ENCODE measurements around the gene CD86. TPM values are rescaled to one million over a fixed set of nuclear protein-coding genes. Genes with fewer than 3 reads are reported as not detected.

Gene CD86
- total and polyA plus RNA-seq, 9 donors = 1.7 to 3.0 (median 2.6) TPM

- Histone ChIP-seq H3K27ac (ENCODE audit: low read length) (no peak overlapping the region), H3K4me3 (ENCODE audit: low read length) (no peak overlapping the region), H3K36me3 (ENCODE audit: control insufficient read depth, insufficient read depth, low read length) (no peaks in the 10 kb centered on the region), H3K27me3 (ENCODE audit: control insufficient read depth, insufficient read depth, low read length) (no peaks in the 10 kb centered on the region), H3K9me3 (replicated peaks; ENCODE audit: control insufficient read depth, low read depth, low read length) (no peaks in the 10 kb centered on the region), H3K4me1 (ENCODE audit: control insufficient read depth, insufficient read depth, low read length) (peaks cover 3% of the 10 kb centered on the region)
- no CpG with 5 or more reads among the region's 3 CpGs for WGBS (ENCODE audit: insufficient coverage)
- DNase-seq = peak; percentile 37
Measured at GRCh38 chr3:122101646-122102045, 46.5 kb downstream of the CD86 start.

- no peaks in the 10 kb centered on the region for H3K36me3 ChIP-seq (ENCODE audit: control insufficient read depth, insufficient read depth, low read length)
- H3K4me1 ChIP-seq (ENCODE audit: control insufficient read depth, insufficient read depth, low read length) = peaks cover 3% of the 10 kb centered on the region
- WGBS (ENCODE audit: insufficient coverage) = 58% methylated on average over 2 of the region's 4 CpGs
- DNase-seq = no peak
- no peaks in the 10 kb centered on the region for H3K9me3 ChIP-seq (replicated peaks; ENCODE audit: control insufficient read depth, low read depth, low read length)
- H3K27ac ChIP-seq (ENCODE audit: low read length) = no peak overlapping the region
- no peaks in the 10 kb centered on the region for H3K27me3 ChIP-seq (ENCODE audit: control insufficient read depth, insufficient read depth, low read length)
- H3K4me3 ChIP-seq (ENCODE audit: low read length) = no peak overlapping the region
Measured at GRCh38 chr3:122102191-122102935, 47.2 kb downstream of the CD86 start.

DNA sequence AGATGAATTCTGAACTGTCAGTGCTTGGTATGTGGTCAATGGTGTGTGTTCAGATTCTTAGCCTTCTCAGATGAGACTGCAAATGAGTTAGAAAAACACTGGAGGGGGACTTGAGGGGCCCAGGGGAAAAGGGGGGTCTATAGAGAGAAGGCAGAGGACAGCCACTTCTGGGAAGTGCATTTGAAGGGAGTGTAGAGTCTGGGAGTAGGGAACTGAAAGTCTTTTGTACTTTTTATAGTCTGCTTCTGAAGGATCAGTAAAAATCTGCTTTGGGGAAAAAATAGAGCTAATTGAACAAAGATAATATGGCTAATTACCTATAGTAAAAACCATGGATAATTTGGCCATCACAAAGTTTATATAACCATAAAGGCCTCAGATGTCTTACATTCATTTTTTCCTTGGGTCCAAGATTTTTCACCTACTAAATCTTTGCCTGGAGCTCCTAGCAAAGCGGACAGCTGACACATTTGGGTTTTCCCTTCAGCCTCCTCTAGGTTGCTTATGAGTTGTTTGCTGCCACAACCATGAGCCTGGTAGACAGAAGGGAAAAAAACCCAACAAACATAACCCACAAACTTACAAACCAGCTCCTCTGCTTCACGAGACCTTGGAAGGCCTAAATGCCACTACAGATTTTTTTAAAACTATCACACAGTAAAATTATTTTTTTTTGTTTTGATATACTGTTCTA lies 48.8 kb downstream of the CD86 start:
- no peak for DNase-seq
- WGBS (ENCODE audit: insufficient coverage) = no CpG with 5 or more reads among the region's 2 CpGs
- Histone ChIP-seq H3K4me3 (ENCODE audit: low read length) (no peak overlapping the region), H3K36me3 (ENCODE audit: control insufficient read depth, insufficient read depth, low read length) (no peaks in the 10 kb centered on the region), H3K27me3 (ENCODE audit: control insufficient read depth, insufficient read depth, low read length) (no peaks in the 10 kb centered on the region), H3K9me3 (replicated peaks; ENCODE audit: control insufficient read depth, low read depth, low read length) (no peaks in the 10 kb centered on the region), H3K27ac (ENCODE audit: low read length) (no peak overlapping the region), H3K4me1 (ENCODE audit: control insufficient read depth, insufficient read depth, low read length) (no peaks in the 10 kb centered on the region)

DNA sequence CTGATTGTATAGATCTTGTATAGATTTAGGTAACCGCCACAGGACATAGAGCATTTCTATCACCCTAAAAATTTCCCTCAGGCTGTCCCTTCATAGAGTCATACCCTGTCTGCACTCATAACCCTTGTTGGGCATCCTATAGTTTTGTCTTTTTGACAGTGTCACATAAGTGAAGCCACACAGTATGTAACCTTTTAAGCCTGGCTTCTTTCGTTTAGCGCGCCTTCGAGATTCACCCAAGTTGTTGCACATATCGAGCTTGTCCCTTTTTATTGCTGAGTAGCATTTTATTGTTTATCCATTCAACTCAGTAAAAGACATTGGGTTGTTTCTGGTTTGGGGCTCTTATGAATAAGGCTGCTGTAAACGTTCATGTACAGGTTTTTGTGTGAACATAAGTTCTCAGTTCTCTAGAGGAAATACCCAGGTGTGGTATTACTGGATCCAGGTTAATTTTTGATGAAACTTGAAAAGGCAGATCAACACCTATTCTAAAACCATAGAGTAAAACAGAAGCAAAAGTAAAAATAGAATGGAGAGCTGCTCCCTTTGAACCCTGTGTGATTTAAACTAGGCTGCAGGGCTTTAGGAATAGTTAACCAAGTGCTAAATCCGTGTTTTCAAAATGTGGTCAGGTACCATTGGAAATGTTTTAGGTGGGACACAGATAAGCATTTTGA lies 49.5 kb downstream of the CD86 start:
- Histone ChIP-seq H3K9me3 (replicated peaks; ENCODE audit: control insufficient read depth, low read depth, low read length) (no peaks in the 10 kb centered on the region), H3K36me3 (ENCODE audit: control insufficient read depth, insufficient read depth, low read length) (no peaks in the 10 kb centered on the region), H3K27me3 (ENCODE audit: control insufficient read depth, insufficient read depth, low read length) (no peaks in the 10 kb centered on the region), H3K4me1 (ENCODE audit: control insufficient read depth, insufficient read depth, low read length) (no peaks in the 10 kb centered on the region), H3K27ac (ENCODE audit: low read length) (no peak overlapping the region), H3K4me3 (ENCODE audit: low read length) (no peak overlapping the region)
- no peak for DNase-seq
- no CpG with 5 or more reads among the region's 8 CpGs for whole genome bisulfite sequencing (ENCODE audit: insufficient coverage)

DNA sequence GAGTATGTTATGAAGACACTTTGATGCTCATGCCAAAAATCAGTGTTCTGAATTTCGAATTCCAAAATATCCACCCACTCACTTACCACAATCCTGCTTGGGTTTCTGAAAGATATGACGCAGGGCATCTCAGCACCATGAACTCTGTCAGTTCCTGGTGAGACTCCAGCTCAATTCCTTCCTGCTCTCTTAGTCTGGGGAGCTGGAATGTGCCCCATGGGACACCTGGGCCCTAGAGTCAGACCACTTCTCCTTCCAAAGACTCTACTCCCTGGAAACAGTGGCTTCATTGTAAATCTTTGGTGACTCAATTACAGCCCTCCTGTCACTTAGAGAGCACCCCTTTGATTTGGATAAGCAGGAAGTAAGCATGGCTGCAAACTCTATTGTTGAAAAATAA lies 50.5 kb downstream of the CD86 start:
- 55% methylated on average over 2 of the region's 2 CpGs for WGBS (ENCODE audit: insufficient coverage)
- DNase-seq = no peak
- Histone ChIP-seq H3K27me3 (ENCODE audit: control insufficient read depth, insufficient read depth, low read length) (no peaks in the 10 kb centered on the region), H3K4me1 (ENCODE audit: control insufficient read depth, insufficient read depth, low read length) (no peaks in the 10 kb centered on the region), H3K27ac (ENCODE audit: low read length) (no peak overlapping the region), H3K9me3 (replicated peaks; ENCODE audit: control insufficient read depth, low read depth, low read length) (no peaks in the 10 kb centered on the region), H3K4me3 (ENCODE audit: low read length) (no peak overlapping the region), H3K36me3 (ENCODE audit: control insufficient read depth, insufficient read depth, low read length) (no peaks in the 10 kb centered on the region)

DNA sequence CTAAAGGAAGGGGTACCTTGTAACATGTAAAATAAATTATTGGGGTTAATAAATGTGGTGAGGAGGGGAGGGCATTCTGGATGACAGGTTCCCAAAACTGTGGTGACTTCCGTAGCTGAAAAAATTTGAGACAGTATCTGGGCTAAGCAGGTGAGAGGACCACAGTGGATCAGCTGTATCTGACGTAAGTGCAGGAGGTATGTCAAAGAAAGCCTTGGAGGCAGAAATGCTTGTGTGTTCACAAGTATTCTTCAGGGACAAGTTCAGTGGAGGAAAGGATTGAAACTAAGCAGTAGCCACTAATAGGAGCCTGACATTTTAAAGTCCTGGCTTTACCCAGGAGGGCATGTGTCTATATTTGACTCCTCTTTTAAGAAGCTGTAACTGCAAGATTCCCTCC lies 52.0 kb downstream of the CD86 start:
- WGBS (ENCODE audit: insufficient coverage) = 80% methylated on average over 2 of the region's 2 CpGs
- H3K36me3 ChIP-seq (ENCODE audit: control insufficient read depth, insufficient read depth, low read length) = no peaks in the 10 kb centered on the region
- no peaks in the 10 kb centered on the region for H3K9me3 ChIP-seq (replicated peaks; ENCODE audit: control insufficient read depth, low read depth, low read length)
- no peak for DNase-seq
- no peaks in the 10 kb centered on the region for H3K4me1 ChIP-seq (ENCODE audit: control insufficient read depth, insufficient read depth, low read length)
- H3K4me3 ChIP-seq (ENCODE audit: low read length) = no peak overlapping the region
- no peak overlapping the region for H3K27ac ChIP-seq (ENCODE audit: low read length)
- no peaks in the 10 kb centered on the region for H3K27me3 ChIP-seq (ENCODE audit: control insufficient read depth, insufficient read depth, low read length)

GRCh38 chr3:122111974-122112373 lies 56.8 kb downstream of the CD86 start:
- no peaks in the 10 kb centered on the region for H3K9me3 ChIP-seq (replicated peaks; ENCODE audit: control insufficient read depth, low read depth, low read length)
- no peaks in the 10 kb centered on the region for H3K36me3 ChIP-seq (ENCODE audit: control insufficient read depth, insufficient read depth, low read length)
- no CpG with 5 or more reads among the region's 1 CpG for WGBS (ENCODE audit: insufficient coverage)
- peak; percentile 34 for DNase-seq
- no peak overlapping the region for H3K27ac ChIP-seq (ENCODE audit: low read length)
- no peaks in the 10 kb centered on the region for H3K4me1 ChIP-seq (ENCODE audit: control insufficient read depth, insufficient read depth, low read length)
- no peaks in the 10 kb centered on the region for H3K27me3 ChIP-seq (ENCODE audit: control insufficient read depth, insufficient read depth, low read length)
- no peak overlapping the region for H3K4me3 ChIP-seq (ENCODE audit: low read length)

GRCh38 chr3:122112754-122113153 lies 57.6 kb downstream of the CD86 start:
- H3K36me3 ChIP-seq (ENCODE audit: control insufficient read depth, insufficient read depth, low read length) = no peaks in the 10 kb centered on the region
- no peaks in the 10 kb centered on the region for H3K9me3 ChIP-seq (replicated peaks; ENCODE audit: control insufficient read depth, low read depth, low read length)
- no peak overlapping the region for H3K27ac ChIP-seq (ENCODE audit: low read length)
- H3K27me3 ChIP-seq (ENCODE audit: control insufficient read depth, insufficient read depth, low read length) = no peaks in the 10 kb centered on the region
- no CpG with 5 or more reads among the region's 1 CpG for WGBS (ENCODE audit: insufficient coverage)
- no peak for DNase-seq
- H3K4me1 ChIP-seq (ENCODE audit: control insufficient read depth, insufficient read depth, low read length) = no peaks in the 10 kb centered on the region
- no peak overlapping the region for H3K4me3 ChIP-seq (ENCODE audit: low read length)

DNA sequence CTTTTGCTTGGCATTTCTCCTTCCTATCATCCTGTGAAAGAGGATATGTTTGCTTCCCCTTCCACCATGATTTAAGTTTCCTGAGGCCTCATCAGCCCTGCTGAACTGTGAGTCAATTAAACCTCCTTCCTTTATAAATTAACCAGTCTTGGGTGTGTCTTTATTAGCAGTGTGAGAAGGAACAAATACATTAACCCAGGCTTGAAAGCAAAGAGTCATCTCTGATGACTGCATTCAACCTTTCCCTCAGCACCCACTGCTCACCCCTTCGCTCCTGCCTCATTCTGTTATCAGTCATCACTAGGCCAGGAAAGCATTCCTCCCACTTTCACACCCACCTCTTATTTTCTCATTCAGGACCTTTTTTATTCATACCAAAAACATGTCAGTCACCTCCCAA lies 68.7 kb downstream of the CD86 start:
- no peaks in the 10 kb centered on the region for H3K36me3 ChIP-seq (ENCODE audit: control insufficient read depth, insufficient read depth, low read length)
- no peaks in the 10 kb centered on the region for H3K4me1 ChIP-seq (ENCODE audit: control insufficient read depth, insufficient read depth, low read length)
- no peak for DNase-seq
- peaks cover 2% of the 10 kb centered on the region for H3K9me3 ChIP-seq (replicated peaks; ENCODE audit: control insufficient read depth, low read depth, low read length)
- no peak overlapping the region for H3K27ac ChIP-seq (ENCODE audit: low read length)
- WGBS (ENCODE audit: insufficient coverage) = 67% methylated on average over 1 of the region's 1 CpG
- H3K27me3 ChIP-seq (ENCODE audit: control insufficient read depth, insufficient read depth, low read length) = no peaks in the 10 kb centered on the region
- H3K4me3 ChIP-seq (ENCODE audit: low read length) = no peak overlapping the region

- no peak overlapping the region for H3K27ac ChIP-seq (ENCODE audit: low read length)
- H3K9me3 ChIP-seq (replicated peaks; ENCODE audit: control insufficient read depth, low read depth, low read length) = peaks cover 9% of the 10 kb centered on the region
- 77% methylated on average over 4 of the region's 7 CpGs for WGBS (ENCODE audit: insufficient coverage)
- no peaks in the 10 kb centered on the region for H3K36me3 ChIP-seq (ENCODE audit: control insufficient read depth, insufficient read depth, low read length)
- DNase-seq = no peak
- no peaks in the 10 kb centered on the region for H3K27me3 ChIP-seq (ENCODE audit: control insufficient read depth, insufficient read depth, low read length)
- no peak overlapping the region for H3K4me3 ChIP-seq (ENCODE audit: low read length)
- H3K4me1 ChIP-seq (ENCODE audit: control insufficient read depth, insufficient read depth, low read length) = no peaks in the 10 kb centered on the region
Measured at GRCh38 chr3:122132949-122133540, 77.9 kb downstream of the CD86 start.
